NCI-H2029 (cell line): ENCODE data around the gene ACSL1.

Experiments
- DNase-seq: peaks from one replicate; lab custom pipeline; 2025; lab: John Stamatoyannopoulos, UW

The ACSL1 gene

DNA sequence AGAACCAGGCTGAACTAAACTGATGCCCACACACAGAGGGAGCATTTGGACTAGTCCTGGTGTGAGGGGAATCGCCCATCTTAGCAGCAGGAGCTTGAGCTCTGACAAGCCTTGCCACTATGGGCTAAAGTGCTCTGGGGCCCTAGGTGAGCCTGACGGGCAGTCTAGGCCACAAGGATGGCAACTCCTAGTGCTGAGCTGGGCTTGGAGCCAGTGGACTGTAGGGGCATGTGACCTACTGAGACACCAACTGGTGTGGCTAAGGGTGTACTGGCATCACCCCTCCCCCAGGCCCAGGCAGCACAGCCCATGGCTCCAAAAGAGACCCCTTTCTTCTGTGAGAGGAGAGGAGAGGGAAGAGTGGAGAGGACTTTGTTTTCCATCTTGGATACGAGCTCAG is 106.4 kb downstream of the ACSL1 start:
- no peak for DNase-seq

DNA sequence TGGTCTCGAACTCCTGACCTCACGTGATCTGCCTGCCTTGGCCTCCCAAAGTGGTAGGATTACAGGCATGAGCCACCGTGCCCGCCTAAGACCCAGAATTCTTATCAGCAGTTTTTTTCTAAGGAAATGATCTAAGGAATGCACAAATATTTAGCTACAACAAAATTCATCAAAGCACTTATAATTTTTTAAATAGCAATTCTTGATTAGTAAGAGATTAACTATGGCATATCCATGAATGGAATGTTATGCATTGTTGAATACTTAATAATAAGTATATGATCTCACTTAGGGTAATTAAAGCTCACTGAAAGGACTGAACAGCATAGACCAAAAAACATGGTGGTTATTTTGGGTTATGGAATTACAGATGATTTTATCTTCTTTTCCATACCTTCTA is 110.2 kb downstream of the ACSL1 start:
- DNase-seq: no peak

DNA sequence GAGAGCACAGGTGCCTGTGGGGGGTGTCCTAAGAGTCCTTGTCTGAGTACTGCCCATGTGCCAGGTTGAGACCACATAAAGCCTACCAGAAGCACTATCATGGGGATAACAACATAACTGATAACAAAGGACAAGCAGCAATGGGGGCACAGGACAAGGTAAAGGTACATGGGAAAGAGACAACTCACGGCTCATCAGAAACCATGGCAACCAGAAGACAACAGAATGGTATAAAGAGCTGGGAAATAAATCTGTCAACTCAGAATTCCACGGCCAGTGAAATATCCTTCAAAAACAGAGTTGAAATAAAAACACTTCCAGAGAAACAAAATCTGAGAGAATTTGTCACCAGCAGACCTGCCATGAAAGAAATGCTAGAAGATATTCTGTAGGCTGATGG is 111.9 kb downstream of the ACSL1 start:
- no peak for DNase-seq

DNA sequence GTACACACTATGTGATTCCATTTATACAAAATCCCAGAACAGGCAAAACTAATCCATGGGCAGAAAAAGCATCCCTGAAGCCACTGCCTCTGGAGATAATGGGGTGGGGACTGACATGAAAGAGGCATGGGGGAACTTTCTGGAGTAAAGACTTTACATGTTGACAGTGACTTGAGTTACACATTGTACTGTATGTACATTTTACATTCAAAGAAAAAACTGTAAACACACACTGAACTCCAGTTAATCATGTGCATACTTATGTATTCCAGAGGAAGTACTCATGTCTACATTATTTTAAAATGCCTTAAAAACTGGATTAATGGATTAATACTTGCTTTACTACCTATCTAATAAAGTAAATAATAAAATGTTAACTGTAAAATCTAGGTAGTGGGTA is 113.4 kb downstream of the ACSL1 start:
- DNase-seq: no peak

DNA sequence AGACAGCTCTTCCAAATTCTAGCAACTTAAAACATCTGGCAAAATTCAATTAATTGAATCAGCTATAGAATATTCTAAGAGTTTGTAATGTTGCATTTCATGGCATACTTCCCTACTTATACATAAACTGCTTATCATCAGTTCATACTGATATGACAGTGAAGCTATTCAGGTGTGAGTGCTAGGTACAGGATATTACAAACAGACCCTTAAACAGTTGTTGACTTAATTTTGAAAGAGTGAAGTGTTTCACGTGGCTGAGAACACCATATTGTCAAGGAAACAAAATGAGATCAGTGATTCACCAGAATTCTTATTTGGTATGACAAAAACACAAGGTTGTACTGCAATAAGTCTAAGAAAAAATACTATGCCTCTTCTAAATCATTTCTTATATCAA is 119.3 kb downstream of the ACSL1 start:
- DNase-seq: no peak

DNA sequence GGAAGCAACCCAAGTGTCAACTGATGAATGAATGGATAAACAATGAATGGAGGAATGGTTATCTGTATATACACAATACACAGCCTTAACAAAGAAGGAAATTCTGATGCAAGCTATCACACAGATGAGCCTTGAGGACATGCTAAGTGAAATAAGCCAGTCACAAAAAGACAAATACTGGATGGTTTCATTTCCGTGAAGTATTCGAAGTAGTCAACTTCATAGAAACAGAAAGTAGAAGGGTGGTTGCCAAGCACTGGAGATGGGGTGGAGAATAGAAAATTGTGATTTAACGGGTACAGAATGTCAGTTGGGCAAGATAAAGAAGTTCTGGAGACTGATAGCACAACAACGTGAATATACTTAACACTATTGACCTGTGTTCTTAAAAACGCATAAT is 120.1 kb downstream of the ACSL1 start:
- no peak for DNase-seq
